Stimulated activated naive CD8-positive, alpha-beta T cell treated with anti-CD3 and anti-CD28 coated beads, Interleukin-15, Interleukin-2, amounts not matched to agents 100 U/mL and 50 U/mL, for 24 hours (primary cell): ENCODE measurements around the gene PHF10.
"Not testable (repeated sequence)": the region's sequence is repeated elsewhere in the genome, so short reads cannot be mapped to it uniquely, and the experiment has no call there.

Source experiments
- ATAC-seq: fragments of 150-1000 bp; cut with Tn5 transposase; one replicate; pipeline ENCODE4 v1.10.0; 2021
- DNase-seq: peaks from one replicate; pipeline ENCODE4 v3.0.0; 2021

PHF10 gene

GRCh38 chr6:169723200-169723909, 945 bp downstream of the PHF10 start:
- peak; percentile 34 for ATAC-seq
- peak; percentile 70 for DNase-seq

GRCh38 chr6:169722362-169723199, 1.7 kb downstream of the PHF10 start:
- ATAC-seq, result peak; percentile 37
- DNase-seq, result peak; percentile 43

DNA sequence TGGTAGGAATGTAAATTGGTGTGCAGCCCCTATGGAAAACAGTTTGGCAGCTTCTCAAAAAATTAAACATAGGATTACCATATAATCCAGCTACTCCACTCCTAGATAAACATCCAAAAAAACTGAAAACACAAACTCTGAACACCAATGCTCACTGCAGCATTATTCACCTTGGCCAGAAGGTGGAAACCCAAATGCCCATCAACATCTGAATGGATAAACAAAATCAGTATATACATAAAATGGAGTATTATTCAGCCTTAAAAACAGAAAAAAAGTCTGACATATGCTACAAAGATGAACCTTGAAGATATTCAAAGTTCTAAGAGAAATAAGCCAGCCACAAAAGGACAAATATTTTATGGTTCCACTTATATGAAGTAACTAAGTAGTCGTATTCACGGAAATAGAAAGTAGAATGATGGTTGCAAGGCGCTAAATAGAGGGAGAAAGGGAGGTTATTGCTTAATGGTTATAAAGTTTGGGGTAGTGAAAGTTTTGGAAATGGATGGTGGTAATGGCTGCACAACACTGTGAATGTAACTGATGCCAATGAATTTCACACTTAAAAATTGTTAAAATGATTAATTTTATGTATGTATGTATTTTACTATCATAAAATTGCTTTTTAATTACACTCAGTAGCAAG, 4.0 kb downstream of the PHF10 start:
- ATAC-seq (no peak), DNase-seq (no peak)

DNA sequence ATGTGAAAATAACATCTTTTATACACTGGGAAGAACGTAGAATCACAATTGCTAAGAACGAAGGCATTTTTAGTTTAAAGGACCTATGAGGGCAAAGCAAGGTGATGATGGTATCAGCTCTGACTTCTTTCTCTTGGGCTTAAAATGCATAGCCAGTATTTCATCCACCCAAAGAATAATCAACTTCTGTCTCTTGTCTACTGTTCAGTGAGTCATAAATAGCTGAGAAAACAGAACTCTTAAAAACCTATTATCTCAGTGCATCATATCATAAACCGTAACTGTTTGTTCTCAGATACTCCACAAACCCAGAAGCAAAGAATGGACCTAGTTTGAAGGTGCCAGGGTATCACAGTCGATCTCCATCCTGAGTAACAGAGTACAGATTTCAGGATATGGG, 5.2 kb downstream of the PHF10 start:
- no peak for DNase-seq
- ATAC-seq, result no peak

- no peak for ATAC-seq
- no peak for DNase-seq
Measured at GRCh38 chr6:169714595-169714994, 9.7 kb downstream of the PHF10 start.

DNA sequence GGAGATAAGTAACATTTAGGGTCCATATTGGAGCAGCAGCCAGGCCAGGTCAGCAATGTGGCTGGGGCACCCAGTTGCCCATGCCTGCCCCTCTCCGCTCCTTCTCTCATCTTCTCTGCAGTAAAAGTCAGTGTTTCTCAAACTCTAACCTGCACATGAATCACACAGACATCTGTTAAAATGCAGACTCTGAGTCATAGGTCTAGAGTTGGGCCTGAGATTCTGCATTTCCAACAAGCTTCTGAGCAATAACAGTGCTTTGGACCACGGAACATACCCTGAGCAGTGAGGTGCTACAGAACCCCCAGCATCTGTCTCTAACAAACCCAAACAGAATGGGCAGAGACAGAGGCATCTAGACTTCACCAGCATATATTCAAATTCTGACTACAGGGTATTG, 10.1 kb downstream of the PHF10 start:
- DNase-seq (no peak), ATAC-seq (peak; percentile 61)

GRCh38 chr6:169710009-169710408, 14.3 kb downstream of the PHF10 start:
- DNase-seq (no peak), ATAC-seq (no peak)

DNA sequence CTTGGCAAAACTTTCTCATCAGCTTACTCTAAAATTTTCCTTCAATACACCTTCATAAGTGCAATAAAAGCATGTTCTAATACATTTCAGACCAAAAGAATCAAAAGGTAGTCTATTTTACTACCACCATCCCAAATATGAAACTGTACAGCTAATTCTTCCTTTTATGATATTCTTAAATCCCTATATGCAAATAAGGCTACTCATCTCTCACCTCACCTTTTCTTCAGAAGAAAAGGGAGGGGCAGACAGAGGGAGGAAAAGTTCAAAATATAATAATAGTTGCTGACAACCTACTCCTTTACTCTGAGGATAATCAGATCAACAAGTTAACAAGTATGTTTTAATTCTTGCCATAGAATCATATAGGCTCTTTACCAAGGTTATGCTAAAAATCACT, 15.0 kb downstream of the PHF10 start:
- ATAC-seq (no peak), DNase-seq (no peak)

GRCh38 chr6:169707772-169708171, 16.5 kb downstream of the PHF10 start:
- ATAC-seq, result no peak
- no peak for DNase-seq

DNA sequence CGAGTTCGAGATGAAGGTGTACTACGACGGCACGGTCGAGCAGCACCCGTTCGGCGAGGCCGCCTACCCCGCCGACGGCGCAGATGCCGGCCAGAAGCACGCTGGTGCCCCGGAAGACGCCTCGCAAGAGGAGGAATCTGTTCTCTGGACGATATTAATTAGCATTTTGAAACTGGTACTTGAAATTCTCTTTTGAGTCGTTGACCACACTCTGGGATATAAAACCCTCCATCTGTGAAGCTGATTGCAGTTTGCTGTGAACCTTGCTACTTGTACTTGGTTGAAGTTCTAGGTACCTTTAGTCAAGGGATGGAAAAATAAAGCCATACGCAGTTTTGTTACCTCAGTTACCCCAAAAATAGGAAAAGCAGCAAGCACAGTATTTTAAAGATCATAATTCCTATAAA, 21.5 kb downstream of the PHF10 start:
- ATAC-seq (peak; percentile 1), DNase-seq (peak; percentile 50)

DNA sequence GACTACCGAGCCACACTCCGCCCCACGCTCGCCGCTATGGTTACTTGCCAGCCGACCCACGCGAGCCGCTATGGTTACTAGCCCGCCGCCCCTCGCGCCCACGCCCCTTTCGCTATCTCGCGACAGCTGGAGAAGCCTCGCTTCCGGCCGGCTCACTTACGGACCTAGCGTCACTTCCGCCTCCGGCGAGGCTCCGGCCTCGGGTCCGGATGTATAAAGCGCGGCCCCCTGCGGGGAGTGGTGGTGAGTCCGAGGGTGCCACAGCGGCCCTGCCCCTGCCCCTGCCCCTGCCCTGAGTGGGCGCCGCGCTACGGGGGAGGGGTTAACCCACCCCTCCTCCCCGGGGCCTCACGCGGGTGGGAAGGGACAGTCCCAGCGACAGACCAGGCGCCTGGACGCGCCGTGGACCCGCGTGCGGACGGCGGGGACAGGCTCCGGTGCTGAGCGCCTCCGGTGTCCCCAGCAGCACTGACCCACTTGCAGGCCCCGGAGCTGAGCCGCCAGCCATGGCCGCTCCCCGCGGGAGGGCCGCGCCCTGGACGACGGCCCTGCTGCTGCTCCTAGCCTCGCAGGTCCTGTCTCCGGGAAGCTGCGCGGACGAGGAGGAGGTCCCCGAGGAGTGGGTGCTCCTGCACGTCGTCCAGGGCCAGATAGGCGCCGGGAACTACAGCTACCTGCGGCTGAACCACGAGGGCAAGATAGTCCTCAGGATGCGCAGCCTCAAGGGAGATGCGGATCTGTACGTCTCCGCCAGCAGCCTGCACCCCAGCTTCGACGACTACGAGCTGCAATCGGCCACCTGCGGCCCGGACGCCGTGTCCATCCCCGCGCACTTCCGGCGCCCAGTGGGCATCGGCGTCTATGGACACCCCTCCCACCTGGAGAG, 22.1 kb downstream of the PHF10 start, which contains the start of the genes C6orf120 and WDR27:
C6orf120 (plus strand) TSS at position 173 of the 886 bp plus-strand sequence; CDS start at position 507, 334 bp downstream.
WDR27 (minus strand) TSS at position 76 of the 886 bp plus-strand sequence. CDS start 13,024 bp downstream, outside the sequence.
- ATAC-seq (peak; percentile 98), DNase-seq (peak; percentile 98)

DNA sequence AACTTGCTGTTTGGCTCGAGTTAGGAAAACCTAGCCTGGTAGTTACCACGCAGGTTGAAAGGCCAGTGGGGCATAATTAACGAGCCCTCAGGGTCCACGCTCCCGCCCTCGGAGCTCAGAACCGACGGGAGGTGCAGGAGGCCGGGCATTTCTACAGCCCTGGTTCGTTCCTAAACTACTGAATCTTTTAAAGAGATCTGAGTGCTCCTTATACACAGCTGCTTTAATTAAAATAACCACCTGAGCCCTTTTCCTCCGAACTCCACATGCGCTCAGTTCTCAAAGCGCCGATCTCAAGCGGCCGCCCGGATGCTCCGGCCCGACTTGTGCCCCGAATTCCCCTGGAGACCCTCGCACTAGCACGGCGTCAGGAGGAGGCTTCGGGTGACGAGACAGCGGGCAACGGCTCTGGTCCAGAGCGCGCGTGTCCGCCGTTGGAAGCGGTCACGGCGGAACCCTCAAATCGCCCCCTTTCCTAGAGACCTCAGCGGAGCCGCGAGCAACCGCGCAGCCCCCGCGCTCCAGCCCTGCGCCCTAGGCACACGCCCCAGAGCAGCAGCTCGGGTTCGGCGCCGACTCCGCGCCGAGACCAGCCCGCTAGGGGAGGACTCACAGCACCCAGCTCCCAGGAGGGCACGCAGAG, 22.9 kb downstream of the PHF10 start:
- peak; percentile 17 for DNase-seq
- ATAC-seq, result no peak

DNA sequence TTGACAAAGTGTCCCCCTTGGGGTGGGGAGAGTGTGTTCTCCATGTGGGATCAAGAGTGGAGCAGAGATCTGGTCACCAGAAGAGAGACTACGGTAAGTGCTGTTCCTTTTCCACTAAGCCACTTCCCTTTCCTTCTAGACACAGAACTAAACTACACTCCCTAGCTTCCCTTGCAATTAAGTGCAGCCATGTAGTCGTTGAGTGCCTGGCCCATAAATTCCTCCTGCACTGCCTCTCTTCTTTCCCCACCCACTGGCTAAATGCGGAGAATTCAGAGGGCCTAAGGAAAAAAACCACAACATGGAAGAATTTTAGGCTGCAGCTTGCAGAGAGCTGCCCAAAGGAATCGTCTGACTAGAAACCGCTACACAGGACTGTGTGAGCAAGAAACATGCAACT, 24.0 kb downstream of the PHF10 start:
- no peak for ATAC-seq
- DNase-seq, result no peak

- not testable (repeated sequence) for ATAC-seq
- DNase-seq, result peak; percentile 32
Measured at GRCh38 chr6:169697115-169697514, 27.2 kb downstream of the PHF10 start.

GRCh38 chr6:169695131-169695530, 29.2 kb downstream of the PHF10 start:
- no peak for ATAC-seq
- no peak for DNase-seq

DNA sequence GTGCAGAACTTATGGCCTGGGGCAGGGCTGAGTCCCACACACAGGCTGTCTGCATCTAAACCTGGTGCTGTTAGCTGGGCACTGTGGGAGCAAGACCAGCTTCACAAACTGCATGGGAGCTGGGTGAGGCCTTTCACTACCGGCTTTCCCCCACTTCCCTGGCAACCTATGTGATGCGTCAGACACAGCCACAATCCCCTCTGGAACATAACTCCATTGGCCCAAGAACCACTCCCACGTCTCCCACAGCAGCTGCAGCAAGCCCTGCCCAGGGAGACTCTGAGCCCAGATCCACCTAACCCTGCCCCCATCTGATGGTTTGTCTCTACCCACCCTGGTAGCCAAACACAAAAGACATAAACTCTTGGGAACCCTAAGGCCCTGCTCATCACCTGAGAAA, 31.8 kb downstream of the PHF10 start:
- DNase-seq (no peak), ATAC-seq (no peak)

GRCh38 chr6:169691260-169691659, 33.0 kb downstream of the PHF10 start:
- ATAC-seq (no peak), DNase-seq (no peak)

DNA sequence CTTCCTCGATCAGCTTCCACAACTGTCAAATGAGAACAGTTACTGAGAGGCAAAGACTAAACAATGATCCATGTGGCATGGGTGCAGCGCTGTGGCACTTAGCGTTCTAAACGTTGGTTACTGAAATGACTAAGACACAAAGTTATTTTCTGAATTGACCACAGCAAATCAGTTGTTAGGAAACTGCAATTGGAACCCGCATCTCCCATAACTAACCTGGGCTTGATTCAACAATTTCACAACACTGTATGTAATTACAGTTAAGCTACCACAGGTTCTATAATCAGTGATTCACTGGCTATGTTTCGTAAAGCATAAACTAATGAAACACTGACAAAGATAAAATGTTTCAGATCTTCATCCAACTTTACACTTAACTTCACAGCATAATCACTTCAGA, 35.0 kb downstream of the PHF10 start:
- ATAC-seq (no peak), DNase-seq (no peak)

DNA sequence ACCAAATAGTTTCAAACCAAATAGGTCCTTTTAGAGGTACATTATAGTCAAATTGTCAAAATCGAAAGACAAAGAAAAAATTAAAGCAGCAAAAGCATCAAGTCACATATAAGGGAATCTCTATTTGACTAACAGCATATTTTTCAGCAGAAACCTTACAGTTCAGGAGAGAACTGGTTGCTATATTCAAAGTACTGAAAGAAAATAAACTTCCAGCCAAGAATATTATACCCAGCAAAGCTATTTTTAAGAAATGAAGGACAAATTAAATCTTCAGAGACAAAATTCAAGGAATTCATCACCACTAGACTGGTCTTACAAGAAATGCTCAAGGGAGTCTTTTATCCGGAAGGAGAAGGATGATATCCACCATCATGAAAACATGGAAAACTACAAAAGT, 38.4 kb downstream of the PHF10 start:
- no peak for DNase-seq
- no peak for ATAC-seq

DNA sequence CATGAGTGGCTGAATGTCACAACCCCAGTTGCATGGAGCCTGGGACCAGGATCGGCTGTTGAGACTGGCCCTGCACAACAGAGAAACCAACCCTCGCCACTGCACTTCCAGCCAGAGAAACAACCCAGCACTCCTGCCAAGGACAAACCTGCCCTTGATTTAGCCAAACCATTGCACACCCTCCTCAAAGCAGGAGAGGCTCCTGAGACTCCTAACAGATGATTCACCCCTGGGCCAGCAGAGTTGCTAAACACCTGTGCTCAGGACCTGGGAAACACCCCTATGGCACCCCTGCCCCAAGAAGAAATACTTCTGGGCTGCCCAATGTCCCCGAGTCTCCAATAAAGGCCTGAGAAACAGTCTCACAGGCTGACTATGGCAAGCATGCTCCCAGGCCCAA, 40.2 kb downstream of the PHF10 start:
- no peak for DNase-seq

DNA sequence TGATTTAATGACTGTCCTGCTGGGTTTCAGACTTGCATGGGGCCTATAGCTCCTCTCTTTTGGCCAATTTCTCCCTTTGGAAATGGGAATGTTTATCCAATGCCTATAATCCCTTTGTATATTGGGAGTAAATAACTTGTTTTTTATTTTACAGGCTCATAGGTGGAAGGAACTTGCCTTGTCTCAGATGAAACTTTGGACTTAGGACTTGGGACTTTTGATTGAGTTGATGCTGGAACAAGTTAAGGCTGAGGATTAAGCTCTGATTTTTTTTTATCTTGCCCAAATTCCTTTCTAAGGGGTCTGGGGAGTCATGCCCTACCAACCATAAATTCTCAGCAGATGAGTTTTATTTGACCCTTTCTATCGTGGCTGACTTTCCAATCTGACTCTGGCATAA, 46.0 kb downstream of the PHF10 start:
- no peak for ATAC-seq
- no peak for DNase-seq

More for the DNA sequence above, 40.2 kb downstream of the PHF10 start:
- no peak for ATAC-seq
